Gastrocnemius medialis (tissue), 4 donors: ENCODE measurements around the gene SNCA. TPM values are rescaled to one million over a fixed set of nuclear protein-coding genes. Genes with fewer than 3 reads are reported as not detected.

Experiments
- ATAC-seq, 2 donors: fragments of 150-250 bp; one replicate each; pipeline ENCODE4 v1.9.1; 2016
- DNase-seq, 2 donors: peaks; one replicate each; pipeline ENCODE4 v3.0.0-alpha.2; 2019
- H3K27ac ChIP-seq, 4 donors: fragments of 200-600 bp; sonication (generic); 1 replicate in 1 of 4; 2 replicates in 3 of 4; pipeline ENCODE4 v1.5.1; 2016 to 2018; ENCODE audit warnings: mild to moderate bottlenecking in 2 of 4, moderate library complexity in 1 of 4
- H3K27me3 ChIP-seq, 3 donors: fragments of 200-600 bp; sonication (generic) in 2 of 3; 1 replicate in 1 of 3; 2 replicates in 2 of 3; pipeline versions ENCODE4 v1.5.1 to v1.6.0; 2016 to 2019; ENCODE audit warnings: mild to moderate bottlenecking in 1 of 3, moderate library complexity in 1 of 3
- H3K36me3 ChIP-seq, 2 donors: fragments of 200-600 bp; sonication (generic) in 1 of 2; one replicate each; pipeline ENCODE4 v1.5.1; 2017 to 2018
- H3K4me1 ChIP-seq, 2 donors: fragments of 200-600 bp; sonication (generic) in 1 of 2; one replicate each; pipeline ENCODE4 v1.5.1; 2016 to 2017; ENCODE audit warnings: mild to moderate bottlenecking in 2 of 2
- H3K4me3 ChIP-seq, 4 donors: fragments of 200-600 bp; sonication (generic) in 3 of 4; 1 replicate in 1 of 4; 2 replicates in 3 of 4; pipeline ENCODE4 v1.5.1; 2016 to 2019; ENCODE audit warnings: mild to moderate bottlenecking in 2 of 4
- H3K9me3 ChIP-seq, 3 donors: fragments of 200-600 bp; sonication (generic) in 2 of 3; 1 replicate in 1 of 3; 2 replicates in 2 of 3; pipeline ENCODE4 v1.5.1; 2016 to 2019
- CTCF ChIP-seq, 5 experiments: fragments of 450-650 bp in 3 of 5; fragments of 200-600 bp in 2 of 5; sonication (generic) in 2 of 5; IDR thresholded peaks in 4 of 5; conservative IDR thresholded peaks in 1 of 5; 1 replicate in 4 of 5; 2 replicates in 1 of 5; pipeline ENCODE4 v1.5.1; 2016 to 2019; ENCODE audit warnings: antibody characterized with exemption in 5 of 5, mild to moderate bottlenecking in 3 of 5, moderate library complexity in 3 of 5
- POLR2A ChIP-seq, 2 donors: fragments of 450-650 bp; IDR thresholded peaks; one replicate each; pipeline ENCODE4 v1.6.1; 2017; ENCODE audit warnings: antibody characterized with exemption in 2 of 2, mild to moderate bottlenecking in 2 of 2, moderate library complexity in 2 of 2
- in situ Hi-C, 4 donors: fragments of 200-750 bp; cut with MboI; loops; one replicate each; pipeline versions ENCODE4 v1.15.0 to v1.8.0; 2017; ENCODE audit warnings: low sequenced_read_pairs in 4 of 4
- intact Hi-C: fragments of 100-400 bp; cut with DNase I; formaldehyde crosslinking; loops from one replicate; pipeline ENCODE4 v1.15.1; 2023; ENCODE audit warnings: low total_unique reads
- total RNA-seq, 4 donors: library from RNA; depleted of rRNA; stranded (reverse); fragments of >200 nt; gene quantifications; one replicate each; pipeline versions ENCODE4 v1.1.0 to v1.2.3, GENCODE V29; 2016

SNCA gene
- total RNA-seq, 4 donors from 2014 or later, result 0.73 to 1.7 (median 1.1) TPM; not detected in 1

GRCh38 chr4:89813197-89813596, 23.8 kb downstream of the SNCA start:
- intact Hi-C loops (no loop called here), in situ Hi-C loops (no loop called here)
- Histone ChIP-seq H3K4me3 (no peak overlapping the region), H3K4me1 (no peaks in the 10 kb centered on the region), H3K9me3 (no peaks in the 10 kb centered on the region), H3K27me3 (no peaks in the 10 kb centered on the region), H3K27ac (no peak overlapping the region), H3K36me3 (no peaks in the 10 kb centered on the region)
- TF ChIP-seq CTCF (IDR thresholded peaks at IDR 0.05 in 4 of 5, conservative IDR thresholded peaks at IDR 0.05 in 1 of 5) (no peak), POLR2A (IDR thresholded peaks at IDR 0.05) (no peak)
- no peak for DNase-seq
- ATAC-seq, result no peak

- TF ChIP-seq CTCF (IDR thresholded peaks at IDR 0.05 in 4 of 5, conservative IDR thresholded peaks at IDR 0.05 in 1 of 5), result no peak
- TF ChIP-seq POLR2A (IDR thresholded peaks at IDR 0.05), result no peak
- Histone ChIP-seq H3K36me3 (no peaks in the 10 kb centered on the region), H3K27ac (no peak overlapping the region), H3K27me3 (no peaks in the 10 kb centered on the region), H3K9me3 (no peaks in the 10 kb centered on the region), H3K4me3 (no peak overlapping the region), H3K4me1 (no peaks in the 10 kb centered on the region)
- in situ Hi-C loops (no loop called here), intact Hi-C loops (no loop called here)
- DNase-seq (no peak), ATAC-seq (no peak)
Observed at GRCh38 chr4:89807441-89808140, 29.4 kb downstream of the SNCA start.

- intact Hi-C loops (no loop called here), in situ Hi-C loops (no loop called here)
- Histone ChIP-seq H3K4me1 (no peaks in the 10 kb centered on the region), H3K27ac (no peak overlapping the region), H3K27me3 (no peaks in the 10 kb centered on the region), H3K9me3 (no peaks in the 10 kb centered on the region), H3K4me3 (no peak overlapping the region), H3K36me3 (no peaks in the 10 kb centered on the region)
- no peak for ATAC-seq
- DNase-seq, result no peak
- TF ChIP-seq CTCF (IDR thresholded peaks at IDR 0.05 in 4 of 5, conservative IDR thresholded peaks at IDR 0.05 in 1 of 5) (no peak), POLR2A (IDR thresholded peaks at IDR 0.05) (no peak)
Observed at GRCh38 chr4:89805297-89805696, 31.7 kb downstream of the SNCA start.

GRCh38 chr4:89803915-89804314, 33.0 kb downstream of the SNCA start:
- ATAC-seq, result no peak
- Histone ChIP-seq H3K9me3 (no peaks in the 10 kb centered on the region), H3K27me3 (no peaks in the 10 kb centered on the region), H3K4me1 (no peaks in the 10 kb centered on the region), H3K27ac (no peak overlapping the region), H3K36me3 (no peaks in the 10 kb centered on the region), H3K4me3 (no peak overlapping the region)
- TF ChIP-seq CTCF (IDR thresholded peaks at IDR 0.05 in 4 of 5, conservative IDR thresholded peaks at IDR 0.05 in 1 of 5), result no peak
- no peak for TF ChIP-seq POLR2A (IDR thresholded peaks at IDR 0.05)
- in situ Hi-C loops (no loop called here), intact Hi-C loops (no loop called here)
- DNase-seq, result no peak

- no peaks in the 10 kb centered on the region for H3K9me3 ChIP-seq
- TF ChIP-seq POLR2A (IDR thresholded peaks at IDR 0.05) (no peak), CTCF (IDR thresholded peaks at IDR 0.05 in 4 of 5, conservative IDR thresholded peaks at IDR 0.05 in 1 of 5) (no peak)
- in situ Hi-C loops, result no loop called here
- no peak overlapping the region for H3K4me3 ChIP-seq
- DNase-seq (no peak), ATAC-seq (no peak)
- no peaks in the 10 kb centered on the region for H3K27me3 ChIP-seq
- no peaks in the 10 kb centered on the region for H3K36me3 ChIP-seq
- H3K4me1 ChIP-seq, result no peaks in the 10 kb centered on the region
- H3K27ac ChIP-seq, result no peak overlapping the region
- intact Hi-C loops, result no loop called here
Observed at GRCh38 chr4:89803036-89803435, 33.9 kb downstream of the SNCA start.
